GM13976 (cell line): ENCODE measurements around the gene ITLN2.
"Not testable (repeated sequence)": the region's sequence is repeated elsewhere in the genome, so short reads cannot be mapped to it uniquely, and the experiment has no call there.

Experiments
- DNase-seq: peaks from one replicate; pipeline ENCODE4 v3.0.0; 2012; ENCODE audit warnings: low spot score
- in situ Hi-C: fragments of 300-500 bp; cut with MboI; formaldehyde crosslinking; loops from one replicate; pipeline ENCODE4 v1.12.0; 2022; ENCODE audit warnings: low sequenced_read_pairs, mixed read lengths, inconsistent platforms; ENCODE audit not compliant: unreplicated experiment
- TF ChIP-seq, protein P1 (sequence below): IDR thresholded peaks from 2 replicates; pipeline ENCODE4 v1.5.1; 2012; ENCODE audit warnings: borderline replicate concordance, mild to moderate bottlenecking; ENCODE audit not compliant: insufficient read depth; ENCODE audit errors: extremely low read depth, missing control alignments, control extremely low read depth

Gene ITLN2

GRCh38 chr1:160907976-160908375 lies 46.6 kb downstream of the ITLN2 start:
- no peak for DNase-seq
- in situ Hi-C loops = no loop called here
- TF ChIP-seq, protein P1, sequence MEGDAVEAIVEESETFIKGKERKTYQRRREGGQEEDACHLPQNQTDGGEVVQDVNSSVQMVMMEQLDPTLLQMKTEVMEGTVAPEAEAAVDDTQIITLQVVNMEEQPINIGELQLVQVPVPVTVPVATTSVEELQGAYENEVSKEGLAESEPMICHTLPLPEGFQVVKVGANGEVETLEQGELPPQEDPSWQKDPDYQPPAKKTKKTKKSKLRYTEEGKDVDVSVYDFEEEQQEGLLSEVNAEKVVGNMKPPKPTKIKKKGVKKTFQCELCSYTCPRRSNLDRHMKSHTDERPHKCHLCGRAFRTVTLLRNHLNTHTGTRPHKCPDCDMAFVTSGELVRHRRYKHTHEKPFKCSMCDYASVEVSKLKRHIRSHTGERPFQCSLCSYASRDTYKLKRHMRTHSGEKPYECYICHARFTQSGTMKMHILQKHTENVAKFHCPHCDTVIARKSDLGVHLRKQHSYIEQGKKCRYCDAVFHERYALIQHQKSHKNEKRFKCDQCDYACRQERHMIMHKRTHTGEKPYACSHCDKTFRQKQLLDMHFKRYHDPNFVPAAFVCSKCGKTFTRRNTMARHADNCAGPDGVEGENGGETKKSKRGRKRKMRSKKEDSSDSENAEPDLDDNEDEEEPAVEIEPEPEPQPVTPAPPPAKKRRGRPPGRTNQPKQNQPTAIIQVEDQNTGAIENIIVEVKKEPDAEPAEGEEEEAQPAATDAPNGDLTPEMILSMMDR = no peak

DNA sequence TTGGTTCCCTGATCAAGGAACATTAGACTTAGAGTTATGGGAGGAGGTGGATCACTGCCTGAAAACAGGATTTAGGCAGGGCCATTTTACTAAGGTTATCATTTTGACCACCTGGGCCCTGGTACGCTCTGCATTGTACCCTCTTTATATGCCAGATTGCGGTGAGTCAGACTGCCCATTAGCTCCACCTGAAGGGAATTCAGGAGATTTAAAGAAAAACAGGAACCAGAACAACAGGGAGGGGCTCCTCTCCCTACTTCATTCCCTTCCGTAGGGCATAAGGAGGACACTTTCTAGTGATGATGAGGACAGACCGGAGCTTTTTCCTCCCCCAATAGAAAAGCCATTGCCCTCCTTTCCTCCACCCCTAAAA lies 49.0 kb downstream of the ITLN2 start:
- TF ChIP-seq, protein P1 = no peak
- DNase-seq = no peak
- in situ Hi-C loops = no loop called here

- DNase-seq = no peak
- TF ChIP-seq, protein P1 = no peak
- in situ Hi-C loops = no loop called here
These were observed 49.6 kb downstream of the ITLN2 start for GRCh38 chr1:160904783-160905616.

DNA sequence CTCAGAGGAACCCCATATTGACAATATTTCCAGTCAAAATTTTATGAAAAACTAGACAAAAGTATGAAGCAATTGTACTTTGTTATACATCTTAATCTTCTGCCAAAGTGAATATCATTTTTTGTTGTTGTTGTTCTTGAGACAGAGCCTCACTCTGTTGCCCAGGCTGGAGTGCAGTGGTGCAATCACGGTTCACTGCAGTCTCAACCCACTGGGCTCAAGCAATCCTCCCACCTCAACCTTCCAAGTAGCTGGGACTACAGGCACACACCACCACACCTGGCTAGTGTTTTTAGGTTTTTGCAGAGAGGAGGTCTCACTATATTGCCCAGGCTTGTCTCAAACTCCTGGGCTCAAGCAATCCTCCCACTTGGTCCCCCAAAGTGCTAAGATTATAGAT lies 52.4 kb downstream of the ITLN2 start:
- in situ Hi-C loops, DNase-seq: not testable (repeated sequence)

GRCh38 chr1:160901768-160902167 lies 52.8 kb downstream of the ITLN2 start:
- no peak for DNase-seq
- in situ Hi-C loops = no loop called here
- TF ChIP-seq, protein P1 = no peak

- in situ Hi-C loops, DNase-seq: not testable (repeated sequence)
These were observed 53.9 kb downstream of the ITLN2 start for GRCh38 chr1:160900683-160901082.
